Adrenal gland (tissue), 12 donors: ENCODE results near the gene SYNPR. TPM values are rescaled to one million over a fixed set of nuclear protein-coding genes. Genes with fewer than 3 reads are reported as not detected.

Source experiments
- DNase-seq, 7 donors: peaks; one replicate each; pipeline ENCODE4 v3.0.0-alpha.2; 2019 to 2020
- H3K27ac ChIP-seq, 5 donors: fragments of 200-600 bp; sonication (generic) in 4 of 5; 1 replicate in 3 of 5; 2 replicates in 2 of 5; pipeline versions ENCODE4 v1.5.1 to v1.8.0; 2016 to 2020; ENCODE audit warnings: mild to moderate bottlenecking in 1 of 5
- H3K27me3 ChIP-seq: fragments of 200-600 bp; 2 replicates; pipeline ENCODE4 v1.8.0; 2021
- H3K36me3 ChIP-seq, 2 donors: fragments of 200-600 bp; replicated peaks in 1 of 2; 1 replicate in 1 of 2; 2 replicates in 1 of 2; pipeline versions ENCODE4 v1.5.1 to v1.8.0; 2018 to 2022
- H3K4me1 ChIP-seq, 2 donors: fragments of 200-600 bp; replicated peaks in 1 of 2; 1 replicate in 1 of 2; 2 replicates in 1 of 2; pipeline versions ENCODE4 v1.5.1 to v1.8.0; 2018 to 2021
- H3K4me3 ChIP-seq, 4 donors: fragments of 200-600 bp; sonication (generic) in 3 of 4; one replicate each; pipeline ENCODE4 v1.5.1; 2016 to 2018
- H3K9me3 ChIP-seq, 3 donors: fragments of 200-600 bp; sonication (generic) in 1 of 3; replicated peaks in 1 of 3; 1 replicate in 2 of 3; 2 replicates in 1 of 3; pipeline versions ENCODE4 v1.5.1 to v1.8.0; 2016 to 2021
- POLR2A ChIP-seq, 2 donors: fragments of 450-650 bp; IDR thresholded peaks; one replicate each; pipeline ENCODE4 v1.6.1; 2017; ENCODE audit warnings: antibody characterized with exemption in 2 of 2, mild to moderate bottlenecking in 2 of 2, moderate library complexity in 1 of 2
- WGBS, 4 donors: extraction: QIAGEN DNeasy Blood & Tissue Kit in 2 of 4; methylation state at CpG; one replicate each; pipeline versions ENCODE4 v1.1.5 to v1.1.7; 2013 to 2017; 5-methylcytosine and 5-hydroxymethylcytosine counted together
- intact Hi-C, 2 donors: fragments of 100-400 bp; cut with DNase I; formaldehyde crosslinking; loops; one replicate each; pipeline versions ENCODE4 v1.14.1 to v1.15.0; 2022 to 2023
- polyA plus RNA-seq, 3 donors: library from polyadenylated mRNA; stranded (reverse); fragments of 200-250 nt in 2 of 3; fragments of 350-450 nt in 1 of 3; fragmentation: Illumina TruSeq in 1 of 3; extraction: RNeasy Lipid Tissue Mini Kit (QIAGEN cat#74804) in 1 of 3; gene quantifications; one replicate each; pipeline ENCODE4 v1.2.3, GENCODE V29; 2013 to 2014
- total RNA-seq, 9 donors: library from RNA; depleted of rRNA in 4 of 9; stranded (reverse); fragments of >200 nt in 4 of 9; fragments of 120-200 nt in 1 of 9; fragmentation: NEBNext Ultra II Directional in 1 of 9; extraction: Animal tissue kit (Norgen Biotek cat#: 25700) in 1 of 9; gene quantifications; one replicate each; pipeline versions ENCODE4 v1.1.0 to v1.2.4, GENCODE V29; 2013 to 2023
- TF ChIP-seq, protein P1 (sequence below), 6 experiments: fragments of 450-650 bp in 4 of 6; fragments of 200-600 bp in 2 of 6; sonication (generic) in 1 of 6; IDR thresholded peaks; 1 replicate in 5 of 6; 2 replicates in 1 of 6; pipeline versions ENCODE4 v1.5.1 to v1.8.0; 2016 to 2021; ENCODE audit warnings: antibody characterized with exemption in 6 of 6, mild to moderate bottlenecking in 2 of 6, moderate library complexity in 1 of 6
- donor health status: healthy with polysubstance abuse.
- donor health status: Bipolar disorder and iron deficiency.
- donor health status: DM: yes; HTN: yes; CAD: no.
- donor health status: DM: no; HTN: no; CAD: no.
- donor health status: DM: no; HTN: no; CAD: no.
- donor health status: DM: yes; HTN: yes; CAD: no.

SYNPR gene
- total and polyA plus RNA-seq, 12 donors, result 0.03 to 1.4 (median 0.25) TPM; not detected in 7

DNA sequence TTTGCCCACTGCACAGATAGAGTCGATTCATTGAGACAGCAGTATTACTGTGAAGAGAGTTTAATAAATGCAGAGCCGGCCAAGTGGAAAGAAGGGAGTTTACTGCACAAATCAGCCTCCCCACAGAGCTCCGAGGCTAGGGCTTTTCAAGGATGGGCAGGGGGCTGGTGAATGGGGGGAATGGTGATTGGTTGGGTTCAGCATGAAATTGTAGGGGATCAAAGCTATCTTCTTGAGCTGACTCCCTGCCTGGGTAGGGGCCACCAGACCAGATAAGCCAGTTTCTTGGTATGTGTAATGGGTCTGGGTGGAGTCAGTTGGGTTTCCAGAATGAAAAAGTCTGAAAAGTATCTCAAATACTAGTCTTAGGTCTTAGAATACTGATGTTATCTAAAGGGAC, 66.6 kb downstream of the SYNPR start:
- 60 to 65% (median 63%) methylated on average over 3 of the region's 3 CpGs for WGBS, 4 donors
- intact Hi-C loops, result loop anchor here in 1 of 2 donors (5.0 kb wide), 1 partner anchor 473 kb away; the partner anchor contains the start of gene C3orf49
- H3K4me1 ChIP-seq, result peaks cover 3 to 12% of the 10 kb centered on the region in 2 donors

DNA sequence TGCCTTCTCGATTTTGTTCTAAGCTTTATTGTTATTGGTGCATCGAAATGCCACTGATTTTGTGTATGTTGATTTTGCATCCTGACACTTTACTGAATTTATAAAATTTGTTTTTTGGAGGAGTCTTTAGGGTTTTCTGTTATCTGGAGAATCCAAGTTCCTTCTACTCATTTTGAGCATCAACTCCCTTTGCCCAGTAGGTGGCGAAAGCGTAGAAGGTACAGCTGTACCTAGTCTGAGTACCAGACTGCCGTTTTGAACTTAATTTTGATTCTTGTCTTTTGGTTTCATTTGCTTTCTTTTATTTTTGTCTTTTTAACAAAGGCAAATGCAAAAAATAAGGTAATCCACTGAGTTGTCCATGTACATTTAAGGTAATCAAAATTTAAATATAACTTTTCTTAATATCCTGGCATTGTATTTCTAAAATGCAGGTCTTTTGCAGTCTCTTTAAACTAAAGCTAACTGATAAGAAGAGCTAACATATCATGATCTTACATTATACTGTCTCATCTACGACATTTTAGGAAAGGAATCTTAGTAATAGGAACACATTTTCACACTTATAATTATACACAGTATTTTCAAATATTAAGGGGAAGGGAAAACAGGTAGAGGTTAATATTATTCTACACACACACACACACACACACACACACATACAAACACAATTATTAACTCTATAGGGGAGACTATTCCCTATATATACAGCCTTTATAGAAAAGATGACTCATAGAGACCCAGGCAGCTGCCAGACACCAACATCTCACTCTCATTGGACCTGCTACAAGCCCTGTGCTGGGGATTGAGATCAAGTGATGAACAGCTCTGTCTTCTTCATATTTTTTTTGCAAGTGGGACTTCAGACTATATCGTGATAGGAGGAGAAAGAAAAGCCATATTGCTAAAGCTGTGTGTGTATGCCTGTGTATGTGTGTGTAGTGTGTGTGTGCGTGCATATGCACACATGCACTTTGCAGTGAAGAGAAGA, 71.8 kb downstream of the SYNPR start:
- TF ChIP-seq POLR2A (IDR thresholded peaks at IDR 0.05), result no peak
- TF ChIP-seq, protein P1, sequence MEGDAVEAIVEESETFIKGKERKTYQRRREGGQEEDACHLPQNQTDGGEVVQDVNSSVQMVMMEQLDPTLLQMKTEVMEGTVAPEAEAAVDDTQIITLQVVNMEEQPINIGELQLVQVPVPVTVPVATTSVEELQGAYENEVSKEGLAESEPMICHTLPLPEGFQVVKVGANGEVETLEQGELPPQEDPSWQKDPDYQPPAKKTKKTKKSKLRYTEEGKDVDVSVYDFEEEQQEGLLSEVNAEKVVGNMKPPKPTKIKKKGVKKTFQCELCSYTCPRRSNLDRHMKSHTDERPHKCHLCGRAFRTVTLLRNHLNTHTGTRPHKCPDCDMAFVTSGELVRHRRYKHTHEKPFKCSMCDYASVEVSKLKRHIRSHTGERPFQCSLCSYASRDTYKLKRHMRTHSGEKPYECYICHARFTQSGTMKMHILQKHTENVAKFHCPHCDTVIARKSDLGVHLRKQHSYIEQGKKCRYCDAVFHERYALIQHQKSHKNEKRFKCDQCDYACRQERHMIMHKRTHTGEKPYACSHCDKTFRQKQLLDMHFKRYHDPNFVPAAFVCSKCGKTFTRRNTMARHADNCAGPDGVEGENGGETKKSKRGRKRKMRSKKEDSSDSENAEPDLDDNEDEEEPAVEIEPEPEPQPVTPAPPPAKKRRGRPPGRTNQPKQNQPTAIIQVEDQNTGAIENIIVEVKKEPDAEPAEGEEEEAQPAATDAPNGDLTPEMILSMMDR (IDR thresholded peaks at IDR 0.05), result peak; percentile 59 to 80 (median 66)
- 17 to 21% (median 20%) methylated on average over 8 of the region's 8 CpGs for WGBS, 4 donors
- DNase-seq, result peak; percentile 51 to 80 (median 69)
- Histone ChIP-seq H3K36me3 (no peaks in the 10 kb centered on the region), H3K4me1 (peaks cover 0 to 4% of the 10 kb centered on the region in 2 donors), H3K9me3 (no peaks in the 10 kb centered on the region), H3K27me3 (no peaks in the 10 kb centered on the region), H3K27ac (no peak overlapping the region), H3K4me3 (no peak overlapping the region)
- intact Hi-C loops, result loop anchor here (5.0 kb wide), 2 partner anchors 467 to 647 kb away; partner anchors contain the start of gene C3orf49 (in 2 of the 2)

More for the DNA sequence above, 66.6 kb downstream of the SYNPR start:
- H3K4me3 ChIP-seq, result no peak overlapping the region
- no peaks in the 10 kb centered on the region for H3K9me3 ChIP-seq
- DNase-seq, result no peak
- H3K27me3 ChIP-seq, result no peaks in the 10 kb centered on the region
- H3K36me3 ChIP-seq, result no peaks in the 10 kb centered on the region
- no peak for TF ChIP-seq POLR2A (IDR thresholded peaks at IDR 0.05)
- TF ChIP-seq, protein P1 (IDR thresholded peaks at IDR 0.05), result no peak
- no peak overlapping the region for H3K27ac ChIP-seq

DNA sequence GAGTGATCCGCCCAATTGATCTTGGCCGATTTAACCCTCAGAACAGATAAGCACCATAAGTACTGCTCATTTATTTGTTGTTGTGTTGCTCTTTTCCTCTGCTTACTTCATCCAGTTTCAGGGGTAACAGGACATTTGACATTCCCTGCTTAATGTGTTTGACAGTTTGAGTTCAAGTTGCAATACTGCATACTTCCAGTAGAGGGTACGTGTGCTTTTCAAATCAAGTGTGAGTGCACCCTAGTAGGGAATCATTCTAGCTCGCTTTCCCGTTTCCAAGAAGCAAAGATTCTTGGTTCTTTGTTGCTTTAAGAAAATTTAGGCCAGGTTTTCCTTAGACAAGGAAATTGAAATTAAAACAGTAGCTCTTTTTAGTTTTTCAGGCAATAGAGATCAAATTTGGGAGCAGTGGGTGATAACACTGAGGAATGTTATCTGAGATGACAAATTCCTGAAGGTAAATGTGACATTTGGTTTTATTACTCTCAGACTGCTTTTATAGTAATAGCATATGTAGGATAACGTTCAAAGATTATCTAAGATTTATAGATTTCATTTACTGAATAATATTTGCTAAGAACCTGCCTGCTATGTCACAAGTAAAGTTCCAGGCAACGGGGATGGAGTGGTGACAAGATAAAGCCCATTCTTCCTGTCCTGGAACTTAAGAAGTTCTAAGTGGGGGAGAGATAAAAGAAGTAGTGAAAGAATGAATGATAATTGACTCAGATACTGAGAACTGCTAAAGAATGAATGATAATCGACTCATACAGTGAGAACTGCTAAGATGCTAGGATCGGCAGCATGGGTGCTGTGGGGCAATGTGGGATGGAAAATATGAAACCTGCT, 73.3 kb downstream of the SYNPR start:
- Histone ChIP-seq H3K4me3 (no peak overlapping the region), H3K4me1 (peaks cover 0 to 4% of the 10 kb centered on the region in 2 donors), H3K27ac (no peak overlapping the region), H3K9me3 (no peaks in the 10 kb centered on the region), H3K36me3 (no peaks in the 10 kb centered on the region), H3K27me3 (no peaks in the 10 kb centered on the region)
- peak in 1 of 7 donors; percentile 10 for DNase-seq
- TF ChIP-seq POLR2A (IDR thresholded peaks at IDR 0.05), result no peak
- TF ChIP-seq, protein P1 (IDR thresholded peaks at IDR 0.05), result peak; percentile 85 to 90 (median 87)
- 30 to 33% (median 30%) methylated on average over 9 of the region's 9 CpGs for WGBS, 4 donors
- intact Hi-C loops, result loop anchor here (5.0 kb wide), 2 partner anchors 466 to 646 kb away; partner anchors contain the start of gene C3orf49 (in 1 of the 2)

DNA sequence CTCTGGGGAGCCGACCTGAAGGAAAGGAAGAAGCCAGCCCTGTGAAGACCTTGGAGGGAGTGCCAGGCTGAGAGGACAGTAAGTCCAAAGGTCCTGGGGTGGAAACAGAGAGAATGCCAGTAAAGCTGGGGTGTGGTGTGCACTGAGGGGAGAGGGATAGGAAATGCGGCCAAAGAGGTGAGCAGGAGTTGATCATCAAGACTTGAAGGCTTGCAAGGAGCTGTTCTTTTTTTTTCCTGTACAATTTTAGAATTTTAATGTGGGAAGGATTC, 73.8 kb downstream of the SYNPR start:
- Histone ChIP-seq H3K4me1 (peaks cover 0 to 4% of the 10 kb centered on the region in 2 donors), H3K4me3 (no peak overlapping the region), H3K27me3 (no peaks in the 10 kb centered on the region), H3K36me3 (no peaks in the 10 kb centered on the region), H3K9me3 (no peaks in the 10 kb centered on the region), H3K27ac (no peak overlapping the region)
- 35 to 62% (median 50%) methylated on average over 2 of the region's 2 CpGs for WGBS, 4 donors
- intact Hi-C loops, result loop anchor here (5.0 kb wide), 2 partner anchors 465 to 645 kb away; partner anchors contain the start of gene C3orf49 (in 1 of the 2)
- DNase-seq, result no peak
- TF ChIP-seq, protein P1 (IDR thresholded peaks at IDR 0.05), result no peak
- TF ChIP-seq POLR2A (IDR thresholded peaks at IDR 0.05), result no peak
